ENCODE data around the gene RNGTT.

GRCh38 chr6:88637761-88638545 lies 325.5 kb downstream of the RNGTT start:
- TF ChIP-seq CTCF (optimal IDR thresholded peaks at IDR 0.05 in 1 of 3, IDR thresholded peaks at IDR 0.05 in 1 of 3, conservative IDR thresholded peaks at IDR 0.05 in 1 of 3; ENCODE audit: extremely low read depth in 1 of 3, insufficient read depth in 2 of 3, low read length in 3 of 3) (no peak), EZH2 (IDR thresholded peaks at IDR 0.05; ENCODE audit: low read length) (no peak)
